ELR (cell line): ENCODE data around the gene NUMBL.
"Not testable (repeated sequence)": the region's sequence is repeated elsewhere in the genome, so short reads cannot be mapped to it uniquely, and the experiment has no call there.

Source experiments
- DNase-seq: peaks from one replicate; pipeline ENCODE4 v3.0.0-alpha.2; 2015; ENCODE audit warnings: low read depth

The NUMBL gene

DNA sequence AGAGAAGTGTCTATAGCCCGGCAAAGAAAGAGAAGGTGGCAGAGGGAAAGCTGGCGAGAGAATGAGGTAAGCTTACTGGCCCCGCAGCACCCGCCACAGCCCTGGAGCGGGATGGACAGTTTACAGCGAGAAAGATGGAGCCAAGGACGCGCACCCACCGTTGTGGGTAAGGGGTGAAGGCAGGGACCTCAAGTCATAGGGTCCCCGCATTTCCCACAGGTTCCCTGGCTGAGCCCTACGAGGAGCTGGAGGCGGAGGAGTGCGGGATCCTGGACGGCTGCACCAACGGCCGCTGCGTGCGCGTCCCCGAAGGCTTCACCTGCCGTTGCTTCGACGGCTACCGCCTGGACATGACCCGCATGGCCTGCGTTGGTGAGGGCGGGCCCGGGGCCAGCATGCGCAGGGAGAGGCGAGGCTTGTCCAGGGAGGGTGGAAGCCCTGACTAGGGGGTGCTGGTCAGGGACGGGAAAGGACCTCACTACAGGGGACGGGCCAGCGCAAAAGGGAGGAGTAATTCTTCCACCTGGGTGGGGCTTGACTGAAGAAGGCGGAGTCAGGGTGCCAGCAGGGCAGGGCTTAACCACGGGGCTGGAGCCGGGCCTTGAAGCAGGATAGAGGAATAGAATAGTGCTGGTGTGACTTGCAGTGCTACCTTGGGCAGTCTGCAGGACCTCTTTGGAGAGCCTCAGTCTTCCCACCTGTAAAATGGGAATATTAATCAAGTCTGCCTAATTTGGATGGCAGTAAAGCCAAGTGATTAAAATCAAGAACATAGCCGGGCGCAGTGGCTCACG lies 62.8 kb downstream of the NUMBL start:
- DNase-seq, result no peak

DNA sequence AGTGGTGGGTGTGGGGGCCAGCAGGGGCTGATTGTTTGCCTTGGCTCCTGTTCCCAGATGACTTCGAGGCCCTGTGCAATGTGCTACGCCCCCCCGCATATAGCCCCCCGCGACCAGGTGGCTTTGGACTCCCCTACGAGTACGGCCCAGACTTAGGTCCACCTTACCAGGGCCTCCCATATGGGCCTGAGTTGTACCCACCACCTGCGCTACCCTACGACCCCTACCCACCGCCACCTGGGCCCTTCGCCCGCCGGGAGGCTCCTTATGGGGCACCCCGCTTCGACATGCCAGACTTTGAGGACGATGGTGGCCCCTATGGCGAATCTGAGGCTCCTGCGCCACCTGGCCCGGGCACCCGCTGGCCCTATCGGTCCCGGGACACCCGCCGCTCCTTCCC lies 63.5 kb downstream of the NUMBL start:
- DNase-seq, result no peak

DNA sequence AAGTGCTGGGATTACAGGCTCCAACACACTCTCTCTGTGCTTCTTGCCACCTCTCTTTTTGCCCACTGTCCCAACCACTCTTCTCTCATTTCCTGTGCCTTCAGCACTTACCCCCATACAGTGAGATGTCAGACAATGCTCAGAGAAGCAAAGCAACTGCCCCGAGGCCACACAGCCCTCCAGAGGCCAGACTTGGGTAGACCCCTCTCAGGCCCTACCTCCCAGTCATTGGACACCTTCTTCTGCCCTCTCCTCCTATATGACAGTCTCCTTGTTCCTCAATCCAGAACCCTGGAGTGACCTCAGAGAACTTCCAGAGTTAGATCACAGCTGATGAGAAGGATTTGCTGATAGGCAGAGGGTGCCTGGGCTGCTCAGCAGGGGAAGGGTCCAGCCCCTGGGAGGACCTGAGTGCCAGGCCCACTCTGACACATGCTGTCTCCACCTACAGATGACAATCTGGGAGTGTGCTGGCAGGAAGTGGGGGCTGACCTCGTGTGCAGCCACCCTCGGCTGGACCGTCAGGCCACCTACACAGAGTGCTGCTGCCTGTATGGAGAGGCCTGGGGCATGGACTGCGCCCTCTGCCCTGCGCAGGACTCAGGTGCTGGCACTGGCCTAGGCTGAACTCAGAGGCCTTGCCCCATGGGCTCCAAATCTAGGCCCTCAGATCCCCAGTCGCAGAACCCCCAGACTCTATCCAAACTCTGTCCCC lies 64.9 kb downstream of the NUMBL start:
- no peak for DNase-seq

DNA sequence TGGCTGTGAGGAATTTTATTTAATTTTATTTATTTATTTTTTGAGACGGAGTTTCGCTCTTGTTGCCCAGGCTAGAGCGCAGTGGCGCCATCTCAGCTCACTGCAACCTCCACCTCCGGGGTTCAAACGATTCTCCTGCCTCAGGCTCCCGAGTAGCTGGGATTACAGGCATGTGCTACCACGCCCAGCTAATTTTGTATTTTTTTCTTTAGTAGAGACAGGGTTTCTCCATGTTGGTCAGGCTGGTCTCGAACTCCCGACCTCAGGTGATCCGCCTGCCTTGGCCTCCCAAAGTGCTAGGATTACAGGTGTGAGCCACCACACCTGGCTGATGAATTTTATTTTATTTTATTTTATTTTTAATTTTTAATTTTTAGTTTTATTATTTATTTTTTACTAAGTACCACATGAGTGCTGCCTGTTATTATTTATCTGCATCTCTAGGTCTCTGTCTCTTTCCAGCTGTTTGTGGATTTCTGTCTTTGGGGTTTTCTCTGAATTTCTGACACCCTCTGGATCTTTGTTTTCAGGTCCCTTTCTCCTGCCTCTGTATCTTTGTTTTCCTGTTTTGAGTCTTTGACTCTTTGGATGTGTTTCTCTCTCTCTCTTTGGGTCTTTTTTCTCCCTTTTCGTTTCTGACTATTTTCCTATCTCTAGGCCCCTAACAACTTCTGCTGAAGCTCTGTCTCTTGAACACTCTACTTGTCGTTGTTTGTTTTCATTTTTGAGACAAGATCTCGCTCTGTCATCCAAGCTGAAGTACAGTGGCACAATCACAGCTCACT lies 65.9 kb downstream of the NUMBL start:
- not testable (repeated sequence) for DNase-seq

DNA sequence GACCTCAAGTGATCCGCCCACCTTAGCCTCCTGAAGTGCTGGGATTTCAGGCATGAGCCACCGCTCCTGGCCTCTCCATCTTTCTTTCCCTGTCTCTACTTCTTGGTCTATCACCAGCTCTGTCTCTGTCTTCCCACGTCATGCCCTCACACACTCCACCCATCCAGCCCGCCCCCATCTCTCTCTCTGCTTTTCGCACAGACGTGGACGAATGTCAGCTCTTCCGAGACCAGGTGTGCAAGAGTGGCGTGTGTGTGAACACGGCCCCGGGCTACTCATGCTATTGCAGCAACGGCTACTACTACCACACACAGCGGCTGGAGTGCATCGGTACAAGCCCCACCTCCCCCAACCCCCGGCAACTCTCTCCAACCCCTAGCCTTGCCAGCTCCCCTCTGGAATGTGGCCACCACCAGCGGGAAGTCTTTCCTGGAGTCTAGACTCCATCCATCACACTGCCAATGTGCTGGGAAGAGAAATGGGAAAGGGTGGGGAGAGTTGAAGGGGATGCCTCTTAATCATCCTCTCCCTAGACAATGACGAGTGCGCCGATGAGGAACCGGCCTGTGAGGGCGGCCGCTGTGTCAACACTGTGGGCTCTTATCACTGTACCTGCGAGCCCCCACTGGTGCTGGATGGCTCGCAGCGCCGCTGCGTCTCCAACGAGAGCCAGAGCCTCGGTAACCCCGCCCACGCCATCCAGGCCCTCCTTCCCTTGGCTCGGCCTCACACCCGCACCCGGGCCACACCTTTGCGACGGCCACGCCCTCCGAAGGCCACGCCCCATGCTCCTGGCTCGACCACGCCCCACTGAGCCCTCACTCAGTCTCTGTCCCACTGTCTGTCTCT lies 66.8 kb downstream of the NUMBL start:
- peak; percentile 23 for DNase-seq

DNA sequence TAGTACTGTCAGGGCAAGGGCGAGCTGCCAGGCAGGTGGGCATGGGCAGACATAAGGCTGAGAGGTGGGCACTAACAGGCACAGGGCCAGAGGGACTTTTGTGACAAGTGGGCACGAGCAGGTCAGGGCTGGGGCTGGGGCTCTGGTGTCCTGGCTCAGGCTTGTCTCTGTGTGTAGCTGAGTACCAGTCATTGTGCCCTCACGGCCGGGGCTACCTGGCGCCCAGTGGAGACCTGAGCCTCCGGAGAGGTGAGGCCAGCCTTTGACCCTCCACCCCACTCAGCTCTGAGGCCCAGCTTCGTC lies 67.7 kb downstream of the NUMBL start:
- DNase-seq, result no peak

DNA sequence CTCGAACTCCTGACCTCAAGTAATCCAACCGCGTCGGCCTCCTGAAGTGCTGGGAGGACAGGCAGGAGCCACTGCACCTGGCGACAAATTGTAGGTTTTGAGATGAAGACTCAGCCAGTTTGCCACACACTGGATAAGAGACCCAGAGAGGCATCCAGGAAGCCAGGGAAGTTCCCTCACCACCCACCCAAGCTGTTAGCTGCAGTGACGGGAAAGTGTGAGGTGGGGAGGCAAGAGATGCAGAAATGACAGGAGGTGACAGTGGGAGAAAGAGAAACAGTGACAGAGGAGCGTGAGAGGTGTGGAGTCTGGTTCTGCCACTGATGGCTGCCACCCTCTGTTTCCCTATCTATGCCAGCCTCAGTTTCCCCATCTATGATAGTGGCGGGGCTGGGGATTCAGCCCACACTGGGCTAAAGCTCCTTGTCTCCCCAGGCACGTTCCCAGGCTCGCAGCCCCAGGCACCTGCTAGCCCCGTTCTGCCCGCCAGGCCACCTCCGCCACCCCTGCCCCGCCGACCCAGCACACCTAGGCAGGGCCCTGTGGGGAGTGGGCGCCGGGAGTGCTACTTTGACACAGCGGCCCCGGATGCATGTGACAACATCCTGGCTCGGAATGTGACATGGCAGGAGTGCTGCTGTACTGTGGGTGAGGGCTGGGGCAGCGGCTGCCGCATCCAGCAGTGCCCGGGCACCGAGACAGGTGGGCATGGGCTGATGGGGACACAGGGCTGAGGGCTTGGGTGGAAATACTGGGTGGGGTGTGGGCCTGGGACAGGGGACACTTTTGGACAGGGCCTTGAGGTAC lies 68.3 kb downstream of the NUMBL start:
- no peak for DNase-seq

DNA sequence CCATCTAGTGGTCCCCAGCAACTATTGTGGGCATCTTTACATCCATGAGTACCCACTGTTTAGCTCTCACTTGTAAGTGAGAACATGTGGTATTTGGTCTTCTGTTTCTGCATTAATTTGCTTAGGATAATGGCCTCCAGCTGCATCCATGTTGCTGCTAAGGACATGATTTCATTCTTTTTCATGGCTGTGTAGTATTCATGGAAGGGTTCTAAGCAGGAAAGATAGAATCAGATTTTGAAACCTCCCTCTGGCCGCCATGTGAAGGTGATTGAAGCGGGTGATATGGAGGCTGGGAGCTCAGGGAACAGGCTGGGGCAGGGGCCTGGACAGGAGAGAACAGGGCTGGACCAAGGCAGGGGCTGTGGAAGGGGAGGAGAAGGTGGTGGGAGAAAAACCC lies 69.2 kb downstream of the NUMBL start:
- DNase-seq, result no peak

DNA sequence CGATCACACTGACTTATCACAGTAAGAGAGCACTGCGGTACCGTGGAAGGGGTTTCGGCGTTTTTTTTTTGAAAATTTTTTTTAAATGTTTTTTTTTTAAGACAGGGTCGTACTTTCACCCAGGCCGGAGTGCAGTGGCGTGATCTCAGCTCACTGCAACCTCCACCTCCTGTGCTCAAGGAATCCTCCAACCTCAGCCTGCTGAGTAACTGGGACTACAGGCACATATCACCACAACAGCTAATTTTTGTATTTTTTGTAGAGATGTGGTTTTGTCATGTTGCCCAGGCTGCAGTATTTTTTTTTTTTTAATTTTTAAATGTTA lies 70.3 kb downstream of the NUMBL start:
- no peak for DNase-seq

DNA sequence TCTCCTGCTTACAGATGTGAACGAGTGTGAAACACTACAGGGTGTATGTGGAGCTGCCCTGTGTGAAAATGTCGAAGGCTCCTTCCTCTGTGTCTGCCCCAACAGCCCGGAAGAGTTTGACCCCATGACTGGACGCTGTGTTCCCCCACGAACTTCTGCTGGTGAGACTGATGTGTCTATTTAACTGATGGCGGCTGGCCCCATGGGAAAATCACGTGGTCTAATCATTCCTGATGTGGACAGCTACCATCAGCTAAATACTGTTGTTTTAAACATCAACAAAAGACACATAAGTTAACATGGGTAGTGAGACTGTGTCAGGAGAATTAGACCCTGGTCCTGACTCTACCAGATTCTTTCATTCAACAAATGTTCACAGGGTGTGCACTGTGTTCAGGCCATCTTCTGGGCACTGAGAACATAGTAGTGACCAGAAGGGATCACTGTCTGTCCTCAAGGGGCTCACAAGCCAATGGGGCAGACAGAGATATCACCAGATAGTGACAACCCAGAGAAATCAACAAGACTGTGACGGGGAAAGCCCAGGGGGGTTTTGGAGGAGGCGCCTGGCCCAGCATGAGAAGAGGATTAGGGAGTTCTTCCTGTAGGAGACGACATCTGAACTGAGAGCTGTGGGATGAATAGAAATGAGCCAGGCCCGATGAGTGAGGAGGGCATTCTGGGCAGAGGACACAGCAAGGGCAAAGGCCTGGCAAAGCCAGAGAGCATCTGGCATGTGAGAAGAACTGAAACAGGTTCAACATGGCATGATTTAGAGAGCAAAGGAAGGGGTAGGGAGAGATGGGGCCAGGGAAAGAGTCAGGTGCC lies 70.9 kb downstream of the NUMBL start:
- no peak for DNase-seq

DNA sequence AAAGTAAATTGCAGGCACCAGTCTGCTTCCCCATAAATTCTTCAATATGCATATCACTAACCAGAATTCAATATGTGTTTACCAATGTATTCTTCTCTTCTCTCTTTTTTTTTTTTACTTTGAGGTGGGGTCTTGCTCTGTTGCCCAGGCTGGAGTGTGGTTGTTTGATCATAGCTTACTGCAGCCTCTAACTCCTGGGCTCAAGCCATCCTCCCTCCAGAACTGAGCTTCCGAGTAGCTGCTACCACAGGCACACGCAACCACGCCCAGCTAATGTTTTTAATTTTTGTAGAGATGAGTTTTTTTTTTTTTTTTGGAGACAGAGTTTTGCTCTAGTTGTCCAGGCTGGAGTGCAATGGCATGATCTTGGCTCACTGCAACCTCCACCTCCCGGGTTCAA lies 72.5 kb downstream of the NUMBL start:
- DNase-seq, result no peak

DNA sequence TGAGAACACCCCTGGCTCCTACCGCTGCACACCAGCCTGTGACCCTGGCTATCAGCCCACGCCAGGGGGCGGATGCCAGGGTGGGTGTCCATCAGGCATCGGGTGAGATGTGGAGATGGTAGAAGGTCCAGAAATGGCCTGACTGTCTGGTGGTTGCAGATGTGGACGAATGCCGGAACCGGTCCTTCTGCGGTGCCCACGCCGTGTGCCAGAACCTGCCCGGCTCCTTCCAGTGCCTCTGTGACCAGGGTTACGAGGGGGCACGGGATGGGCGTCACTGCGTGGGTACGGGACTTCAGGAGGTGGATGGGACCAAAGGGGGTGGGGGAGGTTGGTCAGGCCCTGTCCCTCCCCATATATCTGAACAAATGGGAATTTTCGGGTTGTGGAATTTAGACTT lies 73.5 kb downstream of the NUMBL start:
- no peak for DNase-seq

DNA sequence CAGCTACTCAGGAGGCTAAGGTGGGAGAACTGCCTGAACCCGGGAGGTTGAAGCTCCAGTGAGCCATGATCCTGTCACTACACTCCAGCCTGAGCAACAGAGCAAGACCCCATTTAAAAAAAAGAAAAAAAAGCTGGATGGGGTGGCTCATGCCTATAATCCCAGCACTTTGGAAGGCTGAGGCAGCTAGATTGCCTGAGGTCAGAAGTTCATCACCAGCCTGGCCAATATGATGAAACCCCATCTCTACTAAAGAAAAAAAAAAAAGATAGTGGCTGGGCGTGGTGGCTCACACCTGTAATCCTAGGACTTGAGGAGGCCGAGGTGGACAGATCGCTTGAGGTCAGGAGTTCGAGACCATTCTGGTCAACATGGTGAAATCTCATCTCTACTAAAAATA lies 74.3 kb downstream of the NUMBL start:
- no peak for DNase-seq
